ENCODE measurements around the gene GHR.
A peak's percentile ranks its signal among the peaks of the same experiment; 100 is the strongest.

The GHR gene

DNA sequence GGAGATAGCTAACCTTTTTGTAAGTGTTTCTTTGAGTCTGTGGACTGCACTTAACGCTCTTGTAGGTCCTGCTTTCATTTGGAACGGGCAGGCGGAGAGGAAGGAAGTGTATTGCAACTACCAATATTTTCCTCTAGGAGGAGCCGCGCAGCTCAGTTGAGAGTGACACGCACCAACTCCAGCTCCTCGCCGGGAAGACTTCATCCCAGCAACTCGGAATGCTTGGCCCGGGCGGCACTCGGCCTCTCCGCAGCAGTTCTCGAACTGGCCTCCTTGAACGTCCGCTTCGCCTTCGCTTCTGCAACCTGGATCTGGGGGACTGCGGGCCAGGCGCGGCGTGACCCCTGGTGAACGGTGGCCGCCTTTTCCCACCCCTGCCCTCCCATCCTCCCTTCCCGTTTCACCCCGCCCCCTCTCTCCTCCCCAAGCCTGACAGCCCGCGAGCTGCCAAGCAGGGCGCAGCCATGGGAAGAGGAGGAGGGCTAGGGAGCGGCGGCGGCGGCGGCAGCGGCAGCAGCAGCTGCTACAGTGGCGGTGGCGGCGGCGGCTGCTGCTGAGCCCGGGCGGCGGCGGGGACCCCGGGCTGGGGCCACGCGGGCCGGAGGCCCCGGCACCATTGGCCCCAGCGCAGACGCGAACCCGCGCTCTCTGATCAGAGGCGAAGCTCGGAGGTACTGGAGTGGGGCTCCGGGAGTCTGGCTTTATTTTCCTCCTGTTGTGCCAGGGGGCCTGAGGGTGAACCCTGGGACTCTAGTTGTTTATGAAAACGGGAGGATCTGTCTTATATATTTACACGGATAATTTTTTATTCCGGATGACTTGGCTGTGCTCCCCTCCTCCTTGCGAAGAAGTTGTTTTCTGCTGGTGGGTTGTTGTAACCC lies at the start of gene GHR:
GHR (plus strand) TSS at position 155 of the 881 bp plus-strand sequence. CDS start 142,436 bp downstream, outside the sequence.
- DNase-seq, result peak; percentile 66 to 87 (median 79)

DNA sequence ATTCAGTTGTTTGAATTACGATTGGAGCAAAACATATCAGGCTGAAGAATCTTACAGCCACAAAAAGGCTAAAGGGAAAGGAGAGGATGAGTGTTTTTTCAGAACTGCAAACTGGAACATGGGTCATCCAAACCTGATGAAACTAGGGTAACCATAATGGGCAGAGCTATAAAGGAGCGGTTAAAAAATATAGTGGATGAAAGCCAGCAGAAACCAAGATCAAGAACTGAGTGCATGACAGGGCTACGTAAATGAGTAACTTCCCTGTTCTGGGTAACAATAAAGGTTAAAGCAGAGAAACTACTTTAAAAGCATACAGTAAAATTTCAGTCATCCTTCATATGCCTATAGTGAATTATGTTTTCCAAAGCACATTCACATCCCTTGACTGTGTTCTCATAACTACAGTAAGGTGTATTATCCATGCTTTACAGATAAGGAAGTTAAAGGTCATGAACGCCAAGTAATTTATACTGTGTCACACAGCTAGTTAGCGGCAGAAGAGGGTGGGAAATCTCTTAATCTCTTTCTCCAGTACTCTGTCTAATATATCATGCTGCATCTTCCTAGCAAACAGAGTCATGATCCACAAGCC lies 48.5 kb upstream of the GHR start:
- DNase-seq, result no peak

DNA sequence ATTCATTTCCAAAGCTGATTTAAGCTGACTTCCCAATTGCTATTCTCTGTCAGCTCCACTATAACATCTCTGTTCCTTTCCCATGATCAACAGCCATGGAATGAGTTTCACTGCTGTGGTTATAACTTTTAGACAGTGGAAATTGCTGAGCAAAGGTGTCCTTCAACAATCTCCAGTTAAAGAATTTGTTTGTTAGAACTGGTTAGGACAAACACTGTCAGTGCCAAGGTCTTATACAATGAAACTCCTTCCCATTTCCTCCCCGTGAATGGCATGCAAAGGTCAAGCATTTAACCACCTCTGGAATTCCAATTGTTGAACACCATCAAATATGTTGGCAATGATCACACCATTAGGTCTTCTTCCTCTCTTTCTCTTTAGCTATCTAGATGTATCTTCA lies 45.7 kb upstream of the GHR start:
- no peak for DNase-seq

DNA sequence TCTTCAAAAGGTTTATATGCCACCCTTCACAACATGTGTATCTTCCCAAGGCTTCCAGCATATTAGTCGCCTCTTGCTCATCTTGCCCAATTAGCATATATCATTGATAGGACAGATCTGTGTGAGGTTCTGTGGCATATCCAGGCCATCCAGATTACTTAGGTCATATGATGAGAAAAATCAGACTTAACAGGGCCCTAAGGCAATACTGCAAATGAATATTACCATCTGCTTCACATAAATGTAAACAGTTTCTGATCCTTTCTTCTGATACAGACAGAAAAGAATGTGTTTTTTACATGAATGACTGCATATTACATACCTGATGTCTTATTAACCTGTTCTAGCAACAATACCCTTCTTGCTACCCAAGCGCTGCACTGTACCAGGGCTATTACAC lies 41.3 kb upstream of the GHR start:
- DNase-seq, result no peak

DNA sequence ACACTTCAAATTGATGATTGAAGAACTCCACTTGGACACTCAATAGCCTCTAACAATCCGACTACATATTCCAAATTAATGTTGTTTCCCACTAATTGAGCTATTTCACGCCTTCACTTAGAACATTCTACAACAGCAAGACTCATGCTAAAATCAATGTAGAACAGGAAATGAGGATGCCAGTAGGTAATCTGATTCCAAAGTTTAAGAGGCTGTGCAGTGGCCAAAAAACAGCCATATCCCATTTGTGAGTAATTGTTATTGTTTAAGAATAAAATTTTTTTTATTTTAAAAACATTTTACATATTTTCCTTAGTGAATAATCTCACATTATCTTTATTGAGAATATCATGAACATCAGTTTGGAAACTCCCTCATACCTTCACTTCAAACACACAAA lies 35.7 kb upstream of the GHR start:
- DNase-seq, result no peak

DNA sequence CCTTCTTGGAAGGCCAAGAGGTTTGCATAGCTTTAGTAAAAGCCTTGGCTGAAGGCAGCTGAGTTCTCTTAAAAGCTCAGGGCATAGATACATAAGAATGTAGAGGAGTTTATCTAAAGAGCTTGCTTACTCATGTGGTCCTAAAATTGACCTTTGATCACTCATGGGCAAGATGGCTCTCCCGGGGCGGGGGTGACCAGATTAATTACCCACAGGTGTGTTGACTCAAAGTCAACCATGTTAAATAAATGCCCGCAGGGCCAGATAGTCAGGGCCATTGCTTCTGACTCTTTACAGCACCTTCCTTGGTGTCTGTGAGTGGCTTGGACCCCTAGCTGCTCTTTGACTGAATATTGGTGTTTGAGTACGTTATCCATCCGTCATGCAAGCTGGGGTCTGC lies 33.1 kb upstream of the GHR start:
- DNase-seq, result no peak

DNA sequence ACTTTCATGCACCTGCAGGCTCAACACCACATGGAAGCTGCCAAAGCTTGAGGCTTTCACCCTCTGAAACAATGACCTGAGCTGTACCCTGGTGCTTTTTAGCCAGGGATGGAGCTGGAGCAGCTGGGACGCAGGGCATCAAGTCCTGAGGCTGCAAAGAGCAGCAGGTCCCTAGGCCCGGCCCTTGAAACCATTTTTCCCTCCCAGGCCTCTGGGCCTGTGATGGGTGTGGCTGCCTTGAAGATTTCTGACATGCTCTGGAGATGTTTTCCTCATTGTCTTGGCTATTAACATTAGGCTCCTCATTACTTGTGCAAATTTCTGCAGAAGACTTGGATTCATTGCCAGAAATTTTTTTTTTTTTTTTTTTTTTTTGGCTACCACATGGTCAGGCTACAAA lies 30.3 kb upstream of the GHR start:
- no peak for DNase-seq

DNA sequence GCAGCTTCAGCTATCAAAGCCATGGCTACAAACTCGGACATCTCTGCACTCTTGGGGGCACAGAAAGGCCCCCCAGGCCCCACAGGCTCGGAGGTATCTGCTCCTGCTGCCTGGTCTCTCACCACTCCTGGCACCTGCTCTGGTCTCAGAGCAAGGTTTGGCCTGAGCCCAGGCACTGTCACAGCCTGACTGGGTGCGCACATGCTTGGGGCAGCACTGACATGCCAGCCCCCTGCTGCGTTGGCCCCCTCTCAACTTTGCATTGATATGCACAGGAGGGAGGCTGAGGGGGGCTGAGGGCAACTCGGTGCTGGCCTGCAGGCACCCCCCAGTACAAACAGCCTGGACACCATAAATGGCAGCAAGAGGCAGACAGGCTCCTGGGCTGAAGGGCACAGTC lies 27.1 kb upstream of the GHR start:
- no peak for DNase-seq

DNA sequence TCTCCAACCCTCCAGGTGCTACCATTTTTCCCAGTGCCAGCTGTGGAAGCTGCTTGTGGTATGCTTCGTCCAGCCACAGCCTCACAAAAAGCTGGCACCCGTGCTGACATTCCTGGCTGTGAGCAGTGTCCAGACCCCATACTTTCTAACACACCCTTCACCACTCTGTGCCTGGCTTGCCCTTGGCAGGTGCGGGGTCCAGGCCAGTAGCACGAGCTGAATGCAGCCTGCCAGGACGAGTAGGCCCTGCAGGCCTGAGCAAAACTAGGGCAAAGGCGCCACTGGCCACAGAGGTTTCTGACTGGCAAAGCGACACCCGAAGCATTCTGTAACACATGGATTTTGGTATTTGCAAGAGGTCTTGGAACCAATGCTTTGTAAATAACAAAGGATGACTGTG lies 26.0 kb upstream of the GHR start:
- DNase-seq, result no peak

DNA sequence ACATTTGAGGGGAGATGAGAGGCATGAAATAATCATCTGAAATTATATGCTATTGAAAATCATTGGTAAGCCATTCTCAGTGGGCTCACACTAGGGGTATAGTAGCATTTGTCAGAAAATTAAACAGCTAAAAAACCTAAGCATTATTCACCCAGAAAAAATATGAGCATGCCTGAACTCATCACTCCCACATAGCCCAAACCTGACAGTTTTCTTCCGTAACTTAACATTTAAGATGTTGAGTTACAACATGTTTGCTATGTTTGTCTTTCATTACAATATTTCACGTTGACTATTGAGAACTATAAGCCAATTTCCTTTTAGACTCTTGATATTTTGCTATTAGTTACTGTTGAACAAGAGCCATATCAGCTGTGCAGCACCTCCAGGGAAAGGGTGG lies 23.5 kb upstream of the GHR start:
- DNase-seq, result no peak

DNA sequence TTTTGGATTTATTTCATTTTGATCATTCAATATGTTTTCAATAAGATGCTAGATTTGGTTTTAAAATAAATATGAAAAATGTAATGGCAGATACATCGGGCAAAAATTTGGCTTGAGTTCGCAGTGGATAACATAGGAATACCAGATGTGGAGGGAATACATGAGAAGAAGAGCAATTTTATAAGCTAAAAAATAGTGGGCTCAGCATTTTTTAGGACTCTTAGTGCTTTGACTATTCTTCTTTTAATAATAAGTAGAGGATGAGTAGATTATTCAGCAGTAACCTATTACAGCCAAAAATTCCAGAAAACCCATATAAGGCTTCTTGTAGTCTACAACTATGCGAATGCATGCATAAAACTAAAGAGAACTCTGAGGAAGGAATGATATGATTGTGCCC lies 22.8 kb upstream of the GHR start:
- no peak for DNase-seq

DNA sequence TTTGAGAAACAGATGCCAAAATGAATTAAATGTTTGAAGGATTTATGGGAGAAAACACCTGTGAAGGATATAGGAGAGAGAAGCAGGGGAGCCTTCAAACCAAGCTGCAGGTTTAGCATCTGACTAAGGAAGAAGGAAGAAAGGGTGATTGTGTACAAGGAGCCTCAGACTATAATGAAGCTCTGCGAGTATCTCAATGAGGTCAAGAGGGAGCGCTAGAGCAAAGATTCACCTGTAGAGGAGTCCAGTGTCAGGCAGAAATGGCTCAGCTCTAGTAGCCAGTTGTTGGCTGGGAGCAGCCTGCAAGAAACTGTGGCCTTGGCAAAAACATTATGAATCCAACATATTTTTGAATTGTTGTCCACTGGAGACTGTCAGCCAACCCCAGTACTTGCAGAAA lies 20.0 kb upstream of the GHR start:
- DNase-seq, result no peak

DNA sequence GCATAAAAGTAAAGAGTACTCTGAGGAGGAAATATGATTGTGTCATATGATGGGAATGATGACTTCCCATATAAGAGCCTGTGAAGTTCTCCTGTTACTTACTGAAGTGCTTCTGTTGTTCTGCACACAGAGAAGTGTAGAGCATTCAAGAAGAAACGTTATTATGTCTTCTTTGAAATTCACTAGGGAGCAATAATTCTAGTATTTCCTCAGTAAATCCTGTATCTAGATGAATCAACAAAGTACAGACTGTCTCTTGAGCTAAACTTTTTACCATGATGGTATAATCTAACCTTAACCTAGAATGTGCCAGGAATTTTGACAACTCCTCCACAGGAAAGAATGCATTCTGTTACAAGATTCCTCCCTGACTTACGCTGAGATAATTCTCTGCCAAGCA lies 18.9 kb upstream of the GHR start:
- no peak for DNase-seq

DNA sequence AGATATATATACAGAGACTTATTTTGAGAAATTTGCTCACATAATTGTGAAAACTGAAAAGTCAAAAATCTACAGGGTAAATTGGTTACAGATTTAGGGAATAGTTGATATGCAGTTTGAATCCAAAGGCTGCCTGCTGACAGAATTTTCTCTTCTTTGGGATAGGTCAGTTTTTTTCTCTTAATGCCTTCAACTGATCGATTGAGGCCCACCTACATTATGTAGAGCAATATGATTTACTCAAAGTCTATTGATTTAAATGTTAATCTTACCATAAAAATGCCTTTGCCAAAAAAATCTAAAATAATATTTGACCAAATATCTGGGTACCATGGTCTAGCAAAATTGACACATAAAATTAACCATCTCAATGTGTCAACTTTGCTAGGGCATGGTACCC lies 3.9 kb upstream of the GHR start:
- DNase-seq, result no peak

DNA sequence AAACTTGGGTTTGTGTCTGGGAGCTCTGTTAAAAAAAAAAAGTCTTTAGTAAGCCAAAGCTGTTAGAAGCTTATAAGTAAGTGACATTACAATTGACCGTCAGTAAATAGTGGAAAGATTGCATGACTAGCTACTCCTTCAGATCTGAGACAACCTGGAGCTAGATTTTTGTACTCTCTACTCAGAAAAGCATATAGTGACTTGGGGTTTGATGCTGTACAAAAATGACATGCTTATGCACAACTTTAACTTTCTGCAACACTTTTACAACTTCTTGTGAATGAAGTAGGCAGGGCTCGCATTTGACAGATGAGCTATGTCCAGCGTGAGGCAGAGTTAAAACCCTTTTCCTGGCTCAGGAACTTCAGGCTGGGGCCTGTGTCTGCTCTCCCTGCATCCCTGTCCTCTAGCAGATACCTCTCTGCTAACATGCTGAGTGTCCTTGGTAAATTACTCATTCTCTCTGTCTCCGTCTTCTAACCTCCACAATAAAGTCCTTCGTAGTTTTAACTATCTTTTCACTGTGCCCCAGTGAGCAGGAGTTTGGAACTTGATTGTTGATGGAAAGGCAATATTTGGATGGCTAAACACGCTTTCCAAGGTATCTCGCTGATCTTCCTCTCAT lies 471 bp upstream of the GHR start:
- DNase-seq, result no peak

DNA sequence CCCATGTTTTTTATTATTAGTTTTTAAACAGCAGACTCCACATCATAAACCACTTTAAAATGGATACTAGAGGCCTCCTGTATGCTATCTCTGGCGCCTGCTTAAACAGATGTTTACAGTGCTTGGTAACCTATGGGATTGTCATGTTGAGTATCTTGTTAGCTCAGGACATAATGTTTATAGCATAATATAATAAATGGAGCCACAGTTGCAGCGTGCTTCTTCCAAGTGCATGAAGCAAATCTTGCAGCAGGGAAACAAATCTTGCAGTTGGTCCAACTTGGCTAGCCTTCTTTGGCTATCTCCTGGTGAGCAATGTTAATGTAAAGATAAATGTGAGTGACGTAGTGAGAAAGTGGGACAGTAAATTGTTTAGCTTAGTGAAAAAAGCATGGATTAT lies 2.8 kb downstream of the GHR start:
- no peak for DNase-seq

DNA sequence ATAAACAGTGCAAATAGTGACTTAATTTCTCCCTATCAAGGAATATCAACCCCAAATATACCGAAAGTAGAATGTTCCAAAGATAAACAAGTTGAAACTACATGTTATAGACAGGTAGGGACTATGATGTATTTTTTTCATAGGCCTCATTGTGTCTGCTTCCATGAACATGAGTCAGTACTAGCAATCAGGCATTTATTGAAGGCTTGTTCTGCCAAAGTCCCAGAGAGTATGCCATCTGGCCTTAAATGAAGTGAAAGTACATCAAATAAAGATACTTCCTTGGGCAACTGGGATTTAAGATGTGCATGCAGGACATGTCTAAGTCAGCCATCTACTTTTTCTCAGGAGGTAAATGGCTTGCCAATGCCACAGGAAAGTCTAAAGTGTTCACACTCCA lies 6.5 kb downstream of the GHR start:
- no peak for DNase-seq

DNA sequence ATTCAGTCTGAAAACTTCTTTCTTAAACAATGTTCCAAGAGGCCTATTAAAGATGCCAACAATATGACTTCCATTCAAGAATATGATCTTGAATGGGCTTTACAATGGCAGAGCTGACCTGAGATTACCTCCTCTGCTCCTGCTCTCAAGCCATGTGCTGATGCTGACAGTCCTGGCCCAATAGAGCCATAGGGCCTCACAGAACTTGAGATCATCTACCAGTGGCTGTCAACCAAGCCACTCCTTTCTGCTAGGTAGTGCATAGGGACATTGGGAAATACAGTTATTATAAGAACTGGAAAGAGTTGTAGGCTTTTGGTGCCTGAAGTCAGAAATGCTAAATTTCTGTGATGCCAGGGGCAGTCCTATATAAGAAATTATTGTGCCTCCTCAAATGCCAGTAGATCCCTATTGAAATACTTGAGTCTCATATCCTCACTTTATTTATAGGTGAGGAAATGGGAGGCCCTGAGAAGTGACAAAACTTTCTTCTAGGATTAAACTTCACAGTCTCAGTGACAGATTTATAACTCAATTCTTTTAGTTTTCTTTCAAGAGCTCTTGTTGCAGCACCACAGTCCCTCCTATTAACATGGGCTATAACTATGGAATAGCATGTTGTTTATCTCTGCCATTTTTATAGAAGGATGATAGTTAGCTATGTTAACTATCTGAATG lies 10.9 kb downstream of the GHR start:
- no peak for DNase-seq

DNA sequence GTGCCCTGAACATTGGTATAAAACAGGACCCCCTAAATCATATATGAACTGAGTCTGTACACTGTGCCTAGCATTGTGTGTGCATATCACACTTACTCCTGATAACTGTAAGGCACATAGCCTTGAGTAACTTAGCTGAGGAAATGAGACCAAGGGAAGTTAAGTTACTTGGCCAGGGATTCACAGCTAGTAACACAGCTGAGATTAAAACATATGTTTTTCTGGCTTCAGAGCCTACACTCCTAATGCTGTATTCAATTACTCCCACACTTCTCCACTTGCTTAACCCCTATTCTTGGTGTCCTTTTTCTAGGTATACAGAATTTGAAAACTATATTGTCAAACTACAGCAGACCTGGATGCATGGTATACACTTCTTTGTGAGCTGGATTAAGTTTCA lies 12.8 kb downstream of the GHR start:
- no peak for DNase-seq

DNA sequence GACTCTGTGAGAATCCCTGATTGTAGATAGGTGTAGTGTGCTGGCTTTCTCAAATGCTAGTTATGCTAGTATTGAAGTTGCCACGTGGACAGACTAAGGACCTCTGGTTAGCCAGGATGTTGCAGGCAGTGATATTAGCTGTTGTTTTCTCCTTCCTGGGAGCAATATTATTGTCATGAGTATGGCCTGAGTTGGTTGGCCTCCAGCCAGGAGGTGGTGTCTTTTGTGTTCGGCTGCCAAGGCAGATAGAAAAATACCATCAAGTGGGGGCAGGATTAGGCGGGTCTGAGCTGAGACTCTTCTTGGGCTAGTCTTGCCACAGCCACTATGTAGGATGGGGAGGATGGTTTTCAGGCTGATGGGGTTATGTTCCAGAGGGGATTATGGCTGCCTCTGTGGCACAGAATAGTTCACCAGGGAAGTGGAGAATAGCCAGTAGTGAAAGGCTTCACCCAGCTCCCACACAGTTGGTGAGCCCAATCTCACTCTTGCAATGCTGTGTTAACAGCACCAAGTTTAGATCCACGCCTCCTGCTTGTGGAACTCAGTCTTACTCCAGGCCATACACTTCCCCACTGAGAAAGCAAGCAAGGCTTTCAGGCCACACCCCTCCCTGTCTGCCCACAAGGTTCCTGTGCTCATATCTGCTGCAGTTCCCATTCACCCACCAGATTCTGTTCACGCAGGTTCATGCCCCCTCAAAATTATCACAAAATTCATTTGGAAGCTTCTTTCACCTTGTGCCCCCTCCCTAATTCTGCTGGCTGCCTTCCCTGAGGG lies 31.2 kb downstream of the GHR start:
- no peak for DNase-seq

DNA sequence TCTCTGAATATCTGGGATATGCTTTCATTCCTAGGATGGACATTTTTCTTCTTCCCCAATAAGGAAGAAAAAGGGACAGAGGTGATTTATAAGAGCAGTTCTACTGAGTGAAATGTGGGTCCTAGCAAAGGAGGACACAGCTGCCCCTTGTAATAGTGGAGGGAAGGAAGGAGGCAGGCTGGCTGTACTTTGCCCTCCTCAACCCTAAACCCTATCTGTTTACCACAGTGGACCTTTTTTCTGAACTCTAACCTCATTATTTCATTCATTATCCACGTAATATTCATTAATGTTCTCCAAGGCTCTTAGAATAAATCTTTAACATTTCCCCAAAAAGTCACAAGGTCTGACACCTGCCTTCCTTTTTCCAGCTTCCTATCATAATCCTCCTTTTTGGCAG lies 37.8 kb downstream of the GHR start:
- no peak for DNase-seq

DNA sequence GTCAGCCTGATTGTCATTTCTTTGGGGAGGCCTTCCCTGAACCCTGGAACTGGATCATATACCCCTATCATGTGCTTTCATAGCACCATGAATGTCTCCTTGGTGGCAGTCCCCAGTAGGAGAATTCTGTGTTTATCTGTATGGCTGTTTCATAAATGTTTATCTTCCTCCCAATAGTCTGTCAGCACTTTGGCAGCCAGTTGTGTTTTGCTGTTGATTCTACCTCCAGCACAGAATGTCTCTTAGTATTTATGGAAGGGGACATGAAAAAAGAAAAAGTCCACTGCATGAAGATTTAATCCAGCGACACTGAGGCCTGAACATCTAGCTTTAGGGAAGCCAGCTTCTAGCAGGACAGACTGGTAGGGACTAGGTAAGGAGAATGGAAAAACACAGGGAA lies 38.3 kb downstream of the GHR start:
- no peak for DNase-seq

DNA sequence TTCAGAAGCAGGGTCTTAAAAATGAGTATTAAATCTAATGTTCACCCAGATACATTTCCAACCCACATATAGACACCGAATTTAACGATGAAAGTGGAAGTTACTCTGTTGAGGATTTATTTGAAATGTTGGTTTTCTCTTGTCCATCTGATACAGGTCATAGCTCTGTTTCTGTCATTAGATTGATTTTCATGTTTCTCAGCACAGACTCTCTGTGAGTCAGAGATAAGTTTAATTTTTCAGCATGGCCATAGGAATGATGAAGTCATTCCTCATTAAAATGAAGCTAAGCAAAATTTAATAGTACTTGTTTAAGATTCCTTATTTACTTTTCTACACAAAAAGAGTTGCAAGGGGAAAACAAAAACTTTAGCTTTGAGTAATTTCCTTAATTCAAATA lies 38.8 kb downstream of the GHR start:
- DNase-seq, result no peak

Measured in NCI-H1417 (cell line).